Endothelial cell of umbilical vein (primary cell): ENCODE results near the gene COL16A1. TPM values are rescaled to one million over a fixed set of nuclear protein-coding genes. Genes with fewer than 3 reads are reported as not detected.

ENCODE experiments used
- BruUV-seq: library from RNA; stranded (reverse); fragments of 400-500 nt; replicated peaks from 2 replicates; lab custom pipeline; 2021; lab: Mats Ljungman, UMichigan
- CTCF ChIA-PET: fragments of 300-600, 350-600 bp; sonication (Branson Sonifier 250); formaldehyde crosslinking; loops from one replicate; lab custom pipeline; 2021; ENCODE audit warnings: antibody characterized with exemption, inconsistent platforms; lab: Charles Lee
- POLR2A ChIA-PET: fragments of 300-600, 350-600 bp; sonication (Branson Sonifier 250); formaldehyde crosslinking; loops from one replicate; lab custom pipeline; 2021; ENCODE audit warnings: antibody characterized with exemption, inconsistent platforms; lab: Charles Lee
- DNase-seq: peaks from one replicate; pipeline ENCODE4 v3.0.0-alpha.2; 2011; ENCODE audit warnings: low read depth, low spot score
- FAIRE-seq: peaks from 2 replicates; lab custom pipeline; 2011; peaks lifted over from hg19 to GRCh38; lab: Jason Lieb, UNC
- H2AFZ ChIP-seq: 2 replicates; pipeline ENCODE4 v1.6.0; 2012; ENCODE audit warnings: low read depth, low read length, control low read depth, inconsistent platforms
- H3K27ac ChIP-seq: 2 replicates; pipeline ENCODE4 v1.5.1; 2011; ENCODE audit warnings: low read depth, mild to moderate bottlenecking, control low read depth, low read length, moderate library complexity; ENCODE audit not compliant: insufficient read depth
- H3K27me3 ChIP-seq, 2 experiments: 2 replicates each; pipeline versions ENCODE4 v1.6.0 to v1.6.1; 2011; ENCODE audit warnings: low read length in 2 of 2, mixed read lengths in 1 of 2; ENCODE audit not compliant: control insufficient read depth in 2 of 2, insufficient read depth in 2 of 2
- H3K36me3 ChIP-seq, 2 experiments: 2 replicates in 1 of 2; 3 replicates in 1 of 2; pipeline ENCODE4 v1.5.1; 2011; ENCODE audit warnings: low read length in 2 of 2, mild to moderate bottlenecking in 1 of 2, moderate library complexity in 1 of 2; ENCODE audit not compliant: control insufficient read depth in 2 of 2, insufficient read depth in 2 of 2; ENCODE audit errors: extremely low read depth in 1 of 2
- H3K4me1 ChIP-seq: 3 replicates; pipeline ENCODE4 v1.5.1; 2011; ENCODE audit warnings: mild to moderate bottlenecking, low read length; ENCODE audit not compliant: control insufficient read depth, insufficient read depth; ENCODE audit errors: extremely low read depth
- H3K4me2 ChIP-seq: 2 replicates; pipeline ENCODE4 v1.6.1; 2011; ENCODE audit warnings: low read length, control low read depth, mixed read lengths; ENCODE audit not compliant: insufficient read depth
- H3K4me3 ChIP-seq, 3 experiments: fragments of 200-600 bp in 1 of 3; sonication (generic), shearing (Covaris generic) in 1 of 3; replicated peaks in 1 of 3; 2 replicates each; pipeline ENCODE4 v1.5.1; 2011 to 2016; ENCODE audit warnings: control low read depth in 3 of 3, low read length in 3 of 3, mild to moderate bottlenecking in 2 of 3, inconsistent platforms in 1 of 3, low read depth in 1 of 3, moderate library complexity in 1 of 3; ENCODE audit not compliant: insufficient read depth in 1 of 3
- H3K79me2 ChIP-seq: 2 replicates; pipeline ENCODE4 v1.6.0; 2012; ENCODE audit warnings: low read length, inconsistent platforms; ENCODE audit not compliant: control insufficient read depth, insufficient read depth
- H3K9ac ChIP-seq: replicated peaks from 2 replicates; pipeline ENCODE3; 2011; ENCODE audit warnings: low read length, control low read depth; ENCODE audit not compliant: insufficient read depth; ENCODE audit errors: extremely low read depth
- H3K9me1 ChIP-seq: replicated peaks from 3 replicates; pipeline ENCODE4 v1.6.0; 2011; ENCODE audit warnings: mild to moderate bottlenecking, low read length; ENCODE audit not compliant: control insufficient read depth, insufficient read depth; ENCODE audit errors: extremely low read depth
- H3K9me3 ChIP-seq: replicated peaks from 2 replicates; pipeline ENCODE4 v1.5.1; 2012; ENCODE audit warnings: low read length, inconsistent platforms; ENCODE audit not compliant: control insufficient read depth, insufficient read depth
- H4K20me1 ChIP-seq: replicated peaks from 2 replicates; pipeline ENCODE3; 2011; ENCODE audit warnings: mild to moderate bottlenecking, low read length; ENCODE audit not compliant: control insufficient read depth, insufficient read depth; ENCODE audit errors: extremely low read depth
- EZH2 ChIP-seq: IDR thresholded peaks from 2 replicates; pipeline ENCODE4 v1.6.1; 2012; ENCODE audit warnings: borderline replicate concordance, low read depth, mild to moderate bottlenecking, moderate library complexity, low read length, inconsistent platforms; ENCODE audit not compliant: severe bottlenecking
- FOS ChIP-seq: IDR thresholded peaks from 2 replicates; pipeline ENCODE4 v1.6.1; 2011; ENCODE audit warnings: mild to moderate bottlenecking, low read length, moderate library complexity, borderline replicate concordance; ENCODE audit not compliant: insufficient read depth
- GATA2 ChIP-seq: IDR thresholded peaks from 2 replicates; pipeline ENCODE4 v1.7.0; 2011; ENCODE audit warnings: low read depth, mild to moderate bottlenecking, moderate library complexity, mixed read lengths, low read length; ENCODE audit not compliant: insufficient read length, insufficient read depth
- JUN ChIP-seq: IDR thresholded peaks from 2 replicates; pipeline ENCODE4 v1.6.1; 2011; ENCODE audit warnings: borderline replicate concordance, low read depth; ENCODE audit not compliant: insufficient read length, insufficient read depth
- MYC ChIP-seq: IDR thresholded peaks from one replicate; pipeline ENCODE4 v1.6.1; 2011; ENCODE audit warnings: mild to moderate bottlenecking, low read depth, low read length
- POLR2A ChIP-seq: IDR thresholded peaks from 2 replicates; pipeline ENCODE4 v1.6.1; 2012; ENCODE audit warnings: low read depth, mild to moderate bottlenecking, control low read depth, low read length
- POLR2AphosphoS5 ChIP-seq: IDR thresholded peaks from 2 replicates; pipeline ENCODE4 v1.6.1; 2012; ENCODE audit warnings: low read depth, mild to moderate bottlenecking, control low read depth, low read length, moderate library complexity; ENCODE audit not compliant: insufficient read depth
- dilution Hi-C: fragments of 300-500 bp; cut with MboI; formaldehyde crosslinking; loops from one replicate; pipeline ENCODE4 v1.15.0; 2019; ENCODE audit warnings: low sequenced_read_pairs; ENCODE audit not compliant: extremely low pct_ligation_motif_present
- intact Hi-C: fragments of 100-400 bp; cut with micrococcal nuclease; formaldehyde crosslinking; loops from one replicate; pipeline ENCODE4 v1.10.0; 2022
- polyA plus RNA-seq, 4 experiments: library from polyadenylated mRNA; depleted of rRNA in 3 of 4; stranded (reverse) in 3 of 4; unstranded in 1 of 4; fragments of >200 nt; gene quantifications; 2 replicates each; pipeline versions ENCODE4 v1.2.1 to v1.2.3, GENCODE V29; 2011 to 2012; ENCODE audit warnings: missing spikeins in 1 of 4
- total RNA-seq: library from RNA; stranded (reverse); gene quantifications from 2 replicates; pipeline ENCODE4 v1.2.3, GENCODE V29; 2021
- TF ChIP-seq, protein P1 (sequence below): IDR thresholded peaks from 2 replicates; pipeline ENCODE4 v1.6.1; 2011; ENCODE audit not compliant: insufficient read depth, insufficient read length
- TF ChIP-seq, protein P2 (sequence below), 2 donors: IDR thresholded peaks; 1 replicate in 1 of 2; 2 replicates in 1 of 2; pipeline ENCODE4 v1.5.1; 2011; ENCODE audit warnings: low read length in 2 of 2, mild to moderate bottlenecking in 2 of 2, moderate library complexity in 2 of 2, control low read depth in 1 of 2, inconsistent platforms in 1 of 2, low read depth in 1 of 2; ENCODE audit not compliant: insufficient read depth in 1 of 2; ENCODE audit errors: extremely low read depth in 1 of 2

COL16A1 gene
- total and polyA plus RNA-seq, 2 donors (not counting 3 experiments of a cell fraction or from before 2014, with no cell fraction given), result 0.68 to 1.2 TPM

DNA sequence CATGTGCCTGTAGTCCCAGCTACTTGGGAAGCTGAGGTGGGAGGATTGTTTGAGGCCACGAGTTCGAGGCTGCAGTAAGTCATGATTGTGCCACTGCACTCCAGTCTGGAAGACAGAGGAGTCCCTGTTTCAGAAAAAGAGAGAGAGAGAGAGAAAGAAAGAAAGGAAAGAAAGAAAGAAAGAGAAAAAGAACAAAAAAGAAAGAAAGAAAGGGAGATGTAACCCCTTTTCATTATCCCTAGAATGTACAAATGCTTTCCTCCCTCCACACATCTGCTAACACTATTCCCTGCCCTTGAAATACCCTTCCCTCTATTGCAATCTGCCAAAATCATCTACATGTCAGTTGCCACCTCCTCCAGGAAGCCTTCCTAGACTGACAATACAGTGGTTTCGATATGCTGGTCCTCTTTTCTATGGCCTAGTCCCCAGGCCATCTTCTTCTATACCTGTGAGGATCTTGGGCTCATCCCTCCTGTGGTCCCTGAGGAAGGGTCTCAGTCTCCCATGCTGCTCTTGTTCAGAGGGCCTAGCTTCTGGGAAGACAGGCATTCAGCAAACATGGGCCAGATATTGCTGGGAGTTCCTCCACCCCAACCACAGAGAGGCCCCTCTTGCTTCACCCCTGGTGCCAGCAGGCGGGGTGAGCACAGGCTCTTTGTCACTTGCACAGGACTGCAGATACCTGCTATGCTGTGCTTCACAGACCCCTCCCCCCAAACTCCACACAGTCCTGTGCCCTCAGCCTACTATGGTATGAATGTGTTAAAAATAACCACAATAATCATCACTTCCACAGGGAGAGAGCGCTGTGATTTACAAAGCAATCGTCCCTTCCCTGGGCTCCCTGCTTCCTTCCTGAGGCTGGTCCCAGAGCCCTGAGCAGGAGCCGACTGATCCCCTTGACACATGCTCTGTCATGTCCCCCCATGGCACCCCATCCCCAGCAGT, 46.2 kb upstream of the COL16A1 start:
- Histone ChIP-seq H3K9me1 (no peaks in the 10 kb centered on the region), H4K20me1 (no peaks in the 10 kb centered on the region), H3K4me1 (no peaks in the 10 kb centered on the region), H3K79me2 (no peaks in the 10 kb centered on the region), H3K27ac (no peak overlapping the region), H3K27me3 (peaks cover 0 to 4% of the 10 kb centered on the region in 2 experiments), H3K9me3 (no peaks in the 10 kb centered on the region), H3K9ac (no peak overlapping the region), H2AFZ (no peak overlapping the region), H3K36me3 (no peaks in the 10 kb centered on the region), H3K4me3 (no peak overlapping the region), H3K4me2 (no peak overlapping the region)
- TF ChIP-seq POLR2A, result no peak
- intact Hi-C loops (no loop called here), dilution Hi-C loops (no loop called here)
- no peak for FAIRE-seq
- DNase-seq, result no peak
- no TSS peak for BruUV-seq
- POLR2A ChIA-PET, result no interaction called here
- CTCF ChIA-PET, result interaction anchor here (0.9 to 2.9 kb wide), 5 partner anchors 16 to 39 kb away, joined by 3 to 9 read pairs (median 4); no protein-coding TSS in a partner anchor

DNA sequence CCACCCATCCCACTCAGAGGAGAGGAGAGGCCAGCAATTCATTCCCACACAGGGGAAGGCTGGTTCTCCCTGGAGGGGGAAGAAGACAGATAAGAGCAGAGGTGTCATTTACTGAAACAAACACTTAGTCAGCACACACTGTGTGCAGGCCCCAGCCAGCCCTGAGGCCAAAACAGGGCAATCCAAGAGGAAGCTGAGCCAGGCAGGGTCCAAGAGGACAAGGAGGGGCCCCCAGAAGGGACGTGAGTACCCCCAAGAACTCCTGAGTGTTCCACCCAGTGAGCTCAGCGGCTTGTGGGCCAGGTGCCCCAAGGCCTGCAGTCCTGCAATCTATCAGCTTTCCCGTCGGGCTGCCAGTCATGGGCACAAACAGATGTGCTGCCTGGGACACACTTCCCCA, 44.5 kb upstream of the COL16A1 start:
- Histone ChIP-seq H3K4me1 (no peaks in the 10 kb centered on the region), H3K4me3 (no peak overlapping the region), H3K27me3 (peaks cover 0 to 4% of the 10 kb centered on the region in 2 experiments), H3K4me2 (no peak overlapping the region), H3K9me3 (no peaks in the 10 kb centered on the region), H4K20me1 (no peaks in the 10 kb centered on the region), H2AFZ (no peak overlapping the region), H3K36me3 (no peaks in the 10 kb centered on the region), H3K79me2 (no peaks in the 10 kb centered on the region), H3K9ac (no peak overlapping the region), H3K27ac (no peak overlapping the region), H3K9me1 (no peaks in the 10 kb centered on the region)
- TF ChIP-seq EZH2 (no peak), POLR2AphosphoS5 (no peak), JUN (no peak), FOS (no peak), POLR2A (no peak), MYC (no peak), GATA2 (no peak)
- TF ChIP-seq, protein P1, sequence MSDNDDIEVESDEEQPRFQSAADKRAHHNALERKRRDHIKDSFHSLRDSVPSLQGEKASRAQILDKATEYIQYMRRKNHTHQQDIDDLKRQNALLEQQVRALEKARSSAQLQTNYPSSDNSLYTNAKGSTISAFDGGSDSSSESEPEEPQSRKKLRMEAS, result no peak
- TF ChIP-seq, protein P2, sequence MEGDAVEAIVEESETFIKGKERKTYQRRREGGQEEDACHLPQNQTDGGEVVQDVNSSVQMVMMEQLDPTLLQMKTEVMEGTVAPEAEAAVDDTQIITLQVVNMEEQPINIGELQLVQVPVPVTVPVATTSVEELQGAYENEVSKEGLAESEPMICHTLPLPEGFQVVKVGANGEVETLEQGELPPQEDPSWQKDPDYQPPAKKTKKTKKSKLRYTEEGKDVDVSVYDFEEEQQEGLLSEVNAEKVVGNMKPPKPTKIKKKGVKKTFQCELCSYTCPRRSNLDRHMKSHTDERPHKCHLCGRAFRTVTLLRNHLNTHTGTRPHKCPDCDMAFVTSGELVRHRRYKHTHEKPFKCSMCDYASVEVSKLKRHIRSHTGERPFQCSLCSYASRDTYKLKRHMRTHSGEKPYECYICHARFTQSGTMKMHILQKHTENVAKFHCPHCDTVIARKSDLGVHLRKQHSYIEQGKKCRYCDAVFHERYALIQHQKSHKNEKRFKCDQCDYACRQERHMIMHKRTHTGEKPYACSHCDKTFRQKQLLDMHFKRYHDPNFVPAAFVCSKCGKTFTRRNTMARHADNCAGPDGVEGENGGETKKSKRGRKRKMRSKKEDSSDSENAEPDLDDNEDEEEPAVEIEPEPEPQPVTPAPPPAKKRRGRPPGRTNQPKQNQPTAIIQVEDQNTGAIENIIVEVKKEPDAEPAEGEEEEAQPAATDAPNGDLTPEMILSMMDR (IDR thresholded peaks at IDR 0.05; ENCODE audit: extremely low read depth in 1 of 2, insufficient read depth in 1 of 2, low read depth in 1 of 2, low read length in 2 of 2), result no peak
- FAIRE-seq (no peak), DNase-seq (no peak)
- dilution Hi-C loops, result no loop called here
- intact Hi-C loops, result no loop called here
- no TSS peak for BruUV-seq
- ChIA-PET CTCF (interaction anchor here (0.9 to 2.0 kb wide), 5 partner anchors 14 to 216 kb away, joined by 3 to 6 read pairs (median 3); no protein-coding TSS in a partner anchor), POLR2A (no interaction called here)
